HG03442 (cell line): ENCODE results near the gene EXOC1L.
"Not testable (repeated sequence)": the region's sequence is repeated elsewhere in the genome, so short reads cannot be mapped to it uniquely, and the experiment has no call there.

Experiments
- ATAC-seq: cut with Tn5 transposase; IDR thresholded peaks from one replicate; pipeline ENCODE4 v1.9.1; 2021; ENCODE audit warnings: mild to moderate bottlenecking, moderate library complexity; ENCODE audit not compliant: unreplicated experiment

The EXOC1L gene

DNA sequence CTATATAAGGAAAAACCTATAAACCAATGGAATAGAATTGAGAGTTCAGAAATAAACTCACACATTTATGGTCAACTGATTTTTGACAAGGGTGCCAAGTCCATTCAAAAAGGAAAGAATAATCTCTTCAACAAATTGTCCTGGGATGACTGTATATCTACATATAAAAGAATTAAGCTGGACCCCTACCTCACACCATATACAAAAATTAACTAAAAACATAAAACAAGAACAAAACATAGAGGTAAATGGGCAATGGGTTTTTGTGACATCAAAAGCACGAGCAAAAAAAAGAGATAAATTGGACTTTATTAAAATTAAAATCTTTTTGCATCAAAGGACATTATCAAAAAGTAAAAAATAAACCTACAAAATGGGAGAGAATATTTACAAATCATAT is 18.3 kb downstream of the EXOC1L start:
- no peak for ATAC-seq

GRCh38 chr4:55838356-55838755 is 18.8 kb downstream of the EXOC1L start:
- ATAC-seq: no peak

DNA sequence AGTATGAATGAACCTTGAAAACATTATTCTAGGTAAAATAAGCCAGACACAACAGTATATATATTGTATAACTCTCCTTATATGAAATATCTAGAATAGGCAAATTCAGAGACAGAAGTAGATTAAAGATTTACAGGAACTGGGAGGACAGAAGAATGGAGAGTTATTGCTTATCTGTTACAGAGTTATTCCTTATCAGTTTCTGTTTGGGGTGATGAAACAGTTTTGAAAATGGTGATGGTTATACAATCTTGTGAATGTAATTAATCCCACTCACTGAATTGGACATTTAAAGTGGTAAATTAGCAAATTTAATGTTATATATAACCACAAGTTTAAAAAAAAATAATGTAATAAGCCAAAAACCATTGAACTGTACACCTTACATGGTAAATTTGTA is 19.4 kb downstream of the EXOC1L start:
- ATAC-seq: no peak

DNA sequence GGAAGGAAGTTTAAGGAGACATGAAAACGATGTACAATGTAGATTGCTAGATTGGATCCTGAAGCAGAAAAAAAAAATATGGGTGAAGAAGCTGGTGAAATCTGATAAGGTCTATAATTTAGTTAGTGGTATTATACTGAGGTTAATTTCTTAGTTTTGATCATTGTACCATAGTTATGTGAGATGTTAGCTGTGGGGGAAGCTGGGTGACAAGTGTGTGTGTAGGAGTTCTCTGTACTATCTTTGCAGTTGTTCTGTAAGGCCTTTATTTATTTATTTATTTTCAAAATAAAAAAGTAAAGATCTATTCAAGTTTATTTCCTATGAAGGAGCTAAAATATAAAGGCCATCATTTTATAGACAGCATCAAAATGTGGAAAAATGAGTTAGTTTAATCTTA is 21.4 kb downstream of the EXOC1L start:
- no peak for ATAC-seq

DNA sequence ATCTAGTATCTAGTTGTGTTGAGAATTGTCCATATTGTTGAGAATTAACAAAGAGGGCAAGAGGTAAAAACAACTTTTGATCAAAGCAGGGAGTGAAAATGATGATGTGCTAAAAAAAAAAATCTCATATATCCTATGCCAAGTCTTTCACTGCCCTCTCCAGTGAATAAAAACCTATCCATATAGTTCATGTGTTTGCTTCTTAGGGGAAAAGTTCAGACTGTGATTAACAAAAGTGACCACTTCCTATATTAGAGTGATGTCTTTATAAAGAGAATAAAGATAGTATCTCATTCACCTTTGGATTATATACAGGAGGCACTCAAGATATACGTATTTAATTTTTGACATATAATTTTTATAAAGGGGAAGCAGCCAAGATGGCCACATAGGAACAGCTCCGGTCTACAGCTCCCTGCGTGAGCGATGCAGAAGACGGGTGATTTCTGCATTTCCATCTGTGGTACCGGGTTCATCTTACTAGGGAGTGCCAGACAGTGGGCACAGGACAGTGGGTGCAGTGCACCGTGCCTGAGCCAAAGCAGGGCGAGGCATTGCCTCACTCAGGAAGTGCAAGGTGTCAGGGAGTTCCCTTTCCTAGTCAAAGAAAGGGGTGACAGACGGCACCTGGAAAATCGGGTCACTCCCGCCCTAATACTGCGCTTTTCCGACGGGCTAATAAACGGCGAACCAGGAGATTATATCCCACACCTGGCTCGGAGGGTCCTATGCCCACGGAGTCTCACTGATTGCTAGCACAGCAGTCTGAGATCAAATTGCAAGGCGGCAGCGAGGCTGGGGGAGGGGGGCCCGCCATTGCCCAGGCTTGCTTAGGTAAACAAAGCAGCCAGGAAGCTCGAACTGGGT is 22.0 kb downstream of the EXOC1L start:
- ATAC-seq: not testable (repeated sequence)

DNA sequence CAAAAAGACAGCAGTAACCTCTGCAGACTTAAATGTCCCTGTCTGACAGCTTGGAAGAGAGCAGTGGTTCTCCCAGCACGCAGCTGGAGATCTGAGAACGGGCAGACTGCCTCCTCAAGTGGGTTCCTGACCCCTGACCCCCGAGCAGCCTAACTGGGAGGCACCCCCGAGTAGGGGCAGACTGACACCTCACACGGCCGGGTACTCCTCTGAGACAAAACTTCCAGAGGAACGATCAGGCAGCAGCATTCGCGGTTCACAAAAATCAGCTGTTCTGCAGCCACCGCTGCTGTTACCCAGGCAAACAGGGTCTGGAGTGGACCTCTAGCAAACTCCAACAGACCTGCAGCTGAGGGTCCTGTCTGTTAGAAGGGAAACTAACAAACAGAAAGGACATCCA is 22.7 kb downstream of the EXOC1L start:
- ATAC-seq: not testable (repeated sequence)

DNA sequence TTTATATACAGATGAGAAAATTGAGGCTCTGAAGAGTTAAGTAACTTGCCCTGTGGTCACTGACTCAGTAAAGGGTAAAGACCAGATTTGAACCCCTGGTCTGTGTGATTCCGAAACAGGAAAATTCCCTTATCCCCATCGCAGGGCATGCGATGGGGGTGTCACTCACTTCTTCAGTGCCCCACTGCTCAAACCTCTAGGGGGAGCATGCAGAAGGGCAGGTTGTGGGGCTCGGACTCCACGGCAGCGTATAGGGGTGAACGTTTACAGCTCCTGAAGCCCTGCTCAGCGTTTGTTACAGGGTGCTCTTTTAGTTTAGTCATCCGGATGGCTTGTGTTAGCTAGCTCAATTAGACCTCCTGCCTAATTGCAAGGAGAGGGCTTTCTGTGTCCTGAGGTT is 30.1 kb downstream of the EXOC1L start:
- no peak for ATAC-seq

DNA sequence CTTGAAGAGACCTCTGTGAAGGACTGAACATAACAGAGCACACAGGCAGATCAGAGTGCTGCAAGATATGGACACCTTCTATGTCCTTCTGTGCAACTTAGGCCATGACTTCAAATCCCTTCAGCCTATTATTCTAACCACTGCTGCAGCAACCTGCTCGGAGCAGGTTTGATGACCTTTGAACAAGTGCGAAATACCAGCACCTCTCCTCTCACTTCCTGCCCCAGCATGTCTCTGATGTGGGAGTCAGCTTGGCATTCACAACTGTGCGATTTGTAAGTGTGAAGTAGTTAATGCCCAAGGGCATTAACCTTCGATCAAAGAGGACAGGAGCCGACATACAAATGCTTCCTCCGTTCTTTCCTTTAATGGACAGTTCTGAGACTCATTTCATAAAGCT is 32.3 kb downstream of the EXOC1L start:
- ATAC-seq: no peak

- ATAC-seq: peak; percentile 98
These were observed 34.0 kb downstream of the EXOC1L start, which contains the start of gene EXOC1 for GRCh38 chr4:55853484-55854046. Gene EXOC1, plus strand, starts transcription at chr4:55853648. Its CDS starts 4,676 bp downstream, at chr4:55858324.

DNA sequence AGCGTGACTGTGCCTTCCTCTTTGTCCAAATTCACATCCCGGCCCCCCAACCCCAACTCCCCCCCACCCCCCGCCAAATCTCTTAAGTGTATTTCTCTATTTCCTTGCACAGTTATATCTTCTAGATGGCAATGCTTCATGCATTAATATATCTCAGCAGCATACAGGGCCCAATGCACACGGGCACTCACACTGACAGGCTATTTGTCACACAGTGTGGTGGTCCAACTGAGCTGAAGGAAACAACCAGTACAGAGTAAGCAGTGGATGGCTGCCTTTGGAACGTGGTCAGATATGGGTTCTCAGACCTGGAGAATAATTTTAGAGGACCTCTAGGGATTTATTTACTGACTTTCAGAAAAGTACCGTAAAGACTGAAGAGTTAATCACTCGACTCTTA is 34.5 kb downstream of the EXOC1L start:
- ATAC-seq: no peak

- no peak for ATAC-seq
These were observed 38.0 kb downstream of the EXOC1L start for GRCh38 chr4:55857586-55857985.

GRCh38 chr4:55859711-55860110 is 40.1 kb downstream of the EXOC1L start:
- ATAC-seq: no peak

DNA sequence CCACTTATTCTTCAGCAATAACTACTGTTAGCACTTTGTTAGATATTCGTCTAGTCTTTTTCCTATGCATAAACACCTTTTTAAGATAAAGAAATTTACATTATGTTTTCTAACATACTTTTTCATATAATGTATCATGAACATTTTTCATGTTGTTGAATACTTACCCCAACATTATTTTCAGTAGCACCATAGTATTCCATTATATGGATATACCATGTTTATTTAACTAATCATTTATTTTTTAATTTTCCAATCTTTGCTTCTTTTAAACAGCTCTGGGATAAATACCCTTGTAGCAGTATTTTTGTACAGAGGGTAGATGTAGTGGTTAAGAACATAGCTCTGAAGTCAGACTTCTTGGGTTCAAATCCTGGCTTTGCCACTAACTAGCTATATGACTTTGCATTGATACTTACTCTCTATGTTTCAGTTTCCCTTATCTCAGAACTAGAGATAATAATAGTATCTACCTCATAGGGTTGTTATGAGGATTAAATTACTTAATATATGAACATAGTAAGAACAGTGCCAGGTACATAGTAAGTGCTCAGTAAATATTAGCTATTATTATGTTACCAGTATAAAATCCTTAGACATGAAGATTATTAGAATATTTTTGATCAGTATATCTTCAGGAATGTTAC is 45.1 kb downstream of the EXOC1L start:
- ATAC-seq: peak; percentile 29

GRCh38 chr4:55865228-55865806 is 45.7 kb downstream of the EXOC1L start:
- no peak for ATAC-seq

- ATAC-seq: peak; percentile 91
These were observed 46.8 kb downstream of the EXOC1L start for GRCh38 chr4:55866290-55866907.

- ATAC-seq: peak; percentile 61
These were observed 47.5 kb downstream of the EXOC1L start for GRCh38 chr4:55866973-55867574.

DNA sequence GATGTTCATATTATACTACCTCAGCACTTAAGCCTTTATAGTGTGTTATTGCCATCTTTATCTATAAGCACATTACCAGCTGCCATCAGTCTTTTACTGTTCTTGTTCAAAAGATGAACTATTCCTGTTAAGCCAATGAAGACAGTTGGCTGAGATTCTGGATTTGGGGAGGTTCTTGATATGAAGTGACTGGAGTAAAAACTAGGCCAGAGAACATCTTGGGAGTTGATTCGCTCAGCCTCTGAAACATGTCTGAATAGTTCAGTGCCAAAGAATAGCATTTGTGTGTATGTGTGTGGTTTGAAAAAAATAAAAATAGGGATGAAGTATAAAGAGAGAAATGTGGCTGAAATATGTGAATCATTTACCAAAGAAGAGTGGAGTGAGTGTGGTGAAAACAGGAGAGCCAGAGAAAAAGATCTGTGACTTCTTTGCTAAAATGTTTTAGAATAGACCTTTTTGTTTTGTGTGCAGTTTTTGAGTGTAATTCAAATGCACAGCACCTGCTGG is 49.0 kb downstream of the EXOC1L start:
- ATAC-seq: no peak

- ATAC-seq: no peak
These were observed 51.8 kb downstream of the EXOC1L start for GRCh38 chr4:55871299-55871800.

GRCh38 chr4:55874831-55875230 is 55.2 kb downstream of the EXOC1L start:
- ATAC-seq: no peak

DNA sequence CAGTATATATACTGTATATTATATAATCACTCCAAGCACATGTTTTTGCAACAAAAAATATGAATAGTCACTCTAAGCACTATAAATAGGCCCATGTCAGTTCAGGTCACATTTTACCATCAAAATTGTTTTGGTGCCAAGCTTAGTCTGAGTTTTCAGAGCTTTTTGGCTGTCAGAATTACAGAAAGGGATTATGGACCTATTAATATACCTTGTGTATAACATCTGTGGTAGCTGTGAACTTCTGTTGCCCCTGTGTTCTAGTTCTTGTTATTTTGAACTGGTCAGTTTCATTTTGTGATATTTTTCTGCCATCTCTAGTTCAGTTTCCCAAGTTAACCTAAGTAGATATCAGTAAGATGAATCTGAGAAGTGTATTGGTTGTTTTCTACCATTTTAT is 56.8 kb downstream of the EXOC1L start:
- no peak for ATAC-seq
